Measurements from ENCODE around the gene AP2M1. TPM values are rescaled to one million over a fixed set of nuclear protein-coding genes. Genes with fewer than 3 reads are reported as not detected.

The AP2M1 gene
- total and polyA plus RNA-seq, 2 of the 8 experiments (the other 6 are each of a cell fraction or from before 2014, with no cell fraction given): 403 to 454 TPM

GRCh38 chr3:184203526-184203925 lies 28.9 kb downstream of the AP2M1 start:
- H3K36me3 ChIP-seq (ENCODE audit: control insufficient read depth in 2 of 4, insufficient read depth in 4 of 4, low read length in 3 of 4): no peaks in the 10 kb centered on the region
- no peak overlapping the region for H3K27ac ChIP-seq (ENCODE audit: low read depth, low read length)
- H2BK5ac ChIP-seq (ENCODE audit: low read depth, low read length): no peak overlapping the region
- TF ChIP-seq MAX (IDR thresholded peaks at IDR 0.05) (no peak), SP1 (IDR thresholded peaks at IDR 0.05; ENCODE audit: low read depth, low read length) (no peak)
- no peak overlapping the region for H4K91ac ChIP-seq (replicated peaks; ENCODE audit: insufficient read length, low read length)
- ChIA-PET CTCF (ENCODE audit: partially characterized antibody) (interaction anchor here (0.7 to 6.3 kb wide), 7 partner anchors 9 to 86 kb away, joined by 3 to 39 read pairs (median 3); no protein-coding TSS in a partner anchor), POLR2A (ENCODE audit: partially characterized antibody) (interaction anchor here (0.7 to 1.2 kb wide), 2 partner anchors 8 to 27 kb away, joined by 3 read pairs; no protein-coding TSS in a partner anchor)
- WGBS, 2 experiments (ENCODE audit: extremely low coverage in 1 of 2, insufficient coverage in 1 of 2, insufficient read length in 1 of 2, insufficient replicate concordance in 2 of 2, low coverage in 1 of 2, low lambda C conversion rate in 2 of 2, missing lambda C conversion rate in 1 of 2): 89% methylated on average over 8 of the region's 8 CpGs; no CpG with 5 or more reads in 1 of the 2 experiments
- no peak overlapping the region for H2BK20ac ChIP-seq (ENCODE audit: low read length)
- no peaks in the 10 kb centered on the region for H3K79me2 ChIP-seq (ENCODE audit: control insufficient read depth in 1 of 2, insufficient read depth in 2 of 2, low read length in 2 of 2)
- H2AFZ ChIP-seq (ENCODE audit: low read length): no peak overlapping the region
- H3K9me3 ChIP-seq (ENCODE audit: insufficient read depth in 2 of 2, low read depth in 1 of 2, low read length in 1 of 2): no peaks in the 10 kb centered on the region
- H4K20me1 ChIP-seq (replicated peaks in 1 of 2; ENCODE audit: control insufficient read depth in 1 of 2, insufficient read depth in 2 of 2, low read length in 2 of 2): no peaks in the 10 kb centered on the region
- no peak overlapping the region for H2BK120ac ChIP-seq (replicated peaks; ENCODE audit: low read depth, low read length)
- H3K23me2 ChIP-seq (ENCODE audit: low read depth, low read length): no peaks in the 10 kb centered on the region
- no peaks in the 10 kb centered on the region for H3K79me1 ChIP-seq (ENCODE audit: low read depth, low read length)
- H3K9ac ChIP-seq (replicated peaks in 1 of 4; ENCODE audit: extremely low read depth in 1 of 4, low read depth in 3 of 4, low read length in 3 of 4): no peak overlapping the region
- H3K56ac ChIP-seq (replicated peaks; ENCODE audit: insufficient read length, low read depth, low read length): no peak overlapping the region
- no peak overlapping the region for H4K8ac ChIP-seq (ENCODE audit: extremely low read depth, insufficient read depth, low read length)
- H3K4me2 ChIP-seq (ENCODE audit: insufficient read depth in 1 of 2, low read depth in 2 of 2, low read length in 2 of 2): no peak overlapping the region
- H3K18ac ChIP-seq (ENCODE audit: extremely low read depth, low read length): no peak overlapping the region
- H3K4me3 ChIP-seq (ENCODE audit: extremely low read depth in 1 of 4, insufficient read depth in 2 of 4, low read depth in 3 of 4, low read length in 4 of 4): no peak overlapping the region
- no peak overlapping the region for H2BK12ac ChIP-seq (ENCODE audit: low read depth, low read length)
- DNase-seq (ENCODE audit: low read depth in 1 of 2, low spot score in 2 of 2): no peak
- H2AK5ac ChIP-seq (ENCODE audit: low read depth, low read length): no peak overlapping the region
- no peak overlapping the region for H3K23ac ChIP-seq (ENCODE audit: insufficient read length)
- no peak overlapping the region for H3K14ac ChIP-seq (ENCODE audit: insufficient read length)
- no peaks in the 10 kb centered on the region for H3K4me1 ChIP-seq (replicated peaks in 1 of 4; ENCODE audit: control insufficient read depth in 3 of 4, insufficient read depth in 4 of 4, low read length in 3 of 4)
- no peak overlapping the region for H3K4ac ChIP-seq (replicated peaks; ENCODE audit: insufficient read length, low read depth, low read length)
- no peak overlapping the region for H2BK15ac ChIP-seq (ENCODE audit: low read length)
- FAIRE-seq: no peak
- no peaks in the 10 kb centered on the region for H3K27me3 ChIP-seq (replicated peaks in 1 of 4; ENCODE audit: control insufficient read depth in 3 of 4, extremely low read depth in 1 of 4, insufficient read depth in 3 of 4, low read length in 3 of 4)
- no peak overlapping the region for H4K5ac ChIP-seq (ENCODE audit: insufficient read length, low read depth, low read length)
